ENCODE data around the gene C1orf52.

The C1orf52 gene

GRCh38 chr1:85259118-85259911 is at the start of gene C1orf52:
TSS of gene C1orf52 (minus strand) at chr1:85259662. CDS start at chr1:85259633, 29 bp downstream.
- DNase-seq: peak; percentile 95

DNA sequence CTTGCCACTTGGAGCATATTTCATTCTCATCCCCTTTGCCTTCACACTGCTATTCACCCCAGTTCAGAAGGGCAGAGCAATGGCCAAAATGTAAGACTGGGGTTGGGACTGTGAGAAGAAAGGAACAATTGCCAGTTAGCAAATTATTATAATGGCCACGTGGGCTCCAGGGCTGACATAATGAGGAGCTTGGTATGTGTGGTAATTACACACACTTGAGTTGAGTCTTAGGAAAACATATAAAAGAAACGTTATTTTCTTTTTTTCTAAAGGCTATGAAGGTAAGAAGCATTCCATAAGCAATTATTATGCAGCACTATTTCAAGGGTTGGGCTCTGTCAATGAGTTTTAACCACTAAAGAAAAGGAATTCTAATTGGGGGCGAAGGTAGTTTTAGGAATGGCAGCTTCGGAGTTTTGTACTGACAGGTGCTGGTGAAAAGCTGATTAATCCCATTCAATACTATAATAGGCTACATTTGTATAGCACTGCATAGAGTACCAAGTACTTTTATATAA is 49.4 kb upstream of the C1orf52 start:
- no peak for DNase-seq

GRCh38 chr1:85307987-85308832 is 48.7 kb upstream of the C1orf52 start:
- peak; percentile 51 to 52 for DNase-seq

GRCh38 chr1:85306236-85306635 is 46.8 kb upstream of the C1orf52 start:
- no peak for DNase-seq

DNA sequence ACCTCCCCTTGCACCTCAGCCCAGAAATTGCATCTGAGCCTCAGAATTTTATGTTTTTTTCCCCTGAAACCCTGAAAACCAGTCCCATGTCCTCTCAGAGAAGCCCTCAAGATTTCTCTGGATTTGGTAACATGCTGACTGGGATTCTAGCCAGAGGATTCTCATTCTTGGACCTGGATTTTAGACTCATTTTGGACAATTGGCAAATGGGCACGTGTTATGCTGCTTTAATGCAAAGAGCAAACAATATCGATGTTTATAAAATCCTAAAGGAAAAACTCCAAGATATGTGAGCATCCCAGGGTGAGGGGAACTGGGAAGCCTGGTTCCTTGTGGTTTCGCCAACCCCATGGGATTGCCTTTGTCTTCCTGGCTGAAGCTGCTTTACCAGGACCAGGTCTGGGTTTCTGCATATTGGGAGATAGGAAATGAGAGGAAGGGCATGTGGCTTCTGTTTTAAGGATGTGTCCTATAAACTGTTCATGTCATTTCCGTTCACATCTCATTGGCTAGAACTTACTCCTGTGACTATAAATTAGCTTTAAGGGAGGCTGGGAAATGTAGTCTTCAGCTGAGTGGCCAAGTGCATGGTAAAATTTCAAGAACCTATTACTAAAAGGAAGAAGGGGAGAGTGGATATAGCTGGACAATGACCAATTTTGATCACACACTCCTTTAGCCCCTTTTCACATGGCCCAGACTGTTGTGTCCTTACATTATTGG is 44.1 kb upstream of the C1orf52 start:
- DNase-seq: no peak

GRCh38 chr1:85300140-85300539 is 40.7 kb upstream of the C1orf52 start:
- no peak for DNase-seq

DNA sequence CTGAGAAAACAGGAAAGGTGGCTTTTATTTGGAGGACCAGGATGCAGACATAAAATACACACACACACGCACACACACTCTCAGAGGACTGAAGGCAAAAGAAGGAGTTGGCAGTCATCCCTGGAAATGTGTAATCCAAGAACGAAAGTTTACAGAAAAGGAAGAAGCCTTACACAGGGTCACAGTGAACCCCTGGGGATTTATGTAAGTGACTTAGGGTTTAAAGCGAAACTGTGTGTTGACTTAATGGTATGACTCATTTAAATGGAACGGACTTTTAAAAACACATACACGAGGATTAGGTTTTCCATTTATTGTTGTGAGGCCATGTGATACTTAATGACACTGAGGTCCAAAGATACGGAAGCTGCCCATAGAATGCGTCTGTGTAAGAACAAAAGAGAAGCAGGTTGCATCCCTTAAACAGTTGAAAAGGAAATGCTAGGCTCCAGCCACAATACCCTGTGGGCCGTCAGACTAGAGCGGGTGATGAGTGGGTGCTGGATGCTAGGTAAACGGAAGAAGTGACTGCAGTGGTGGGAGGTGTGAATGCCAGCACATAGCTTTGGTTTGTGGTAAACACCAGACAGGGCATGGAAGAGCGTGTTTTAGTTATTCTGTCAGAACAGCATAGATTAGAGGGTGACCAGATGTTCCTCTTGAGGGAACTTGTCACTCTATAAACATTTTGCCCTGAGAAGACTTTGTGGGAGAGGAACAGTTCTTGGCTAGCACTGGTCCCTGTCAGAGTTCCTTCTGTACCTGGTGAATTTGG is 38.6 kb upstream of the C1orf52 start:
- peak; percentile 56 to 66 for DNase-seq

DNA sequence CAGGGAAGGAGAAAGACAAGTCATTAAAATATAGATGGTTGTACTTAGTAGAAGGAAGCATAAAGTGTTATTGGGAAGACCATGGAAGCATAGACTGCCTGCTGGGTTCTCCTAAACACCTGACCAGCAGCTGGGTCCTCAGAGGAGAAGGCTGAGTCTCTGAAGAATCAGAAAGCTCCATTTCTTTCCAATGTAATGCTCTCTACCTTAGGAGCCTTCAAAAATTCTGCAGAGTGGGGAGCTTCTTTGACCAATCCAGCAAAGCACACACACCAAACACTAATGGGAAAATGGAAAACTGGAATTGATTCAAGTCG is 38.0 kb upstream of the C1orf52 start:
- no peak for DNase-seq

DNA sequence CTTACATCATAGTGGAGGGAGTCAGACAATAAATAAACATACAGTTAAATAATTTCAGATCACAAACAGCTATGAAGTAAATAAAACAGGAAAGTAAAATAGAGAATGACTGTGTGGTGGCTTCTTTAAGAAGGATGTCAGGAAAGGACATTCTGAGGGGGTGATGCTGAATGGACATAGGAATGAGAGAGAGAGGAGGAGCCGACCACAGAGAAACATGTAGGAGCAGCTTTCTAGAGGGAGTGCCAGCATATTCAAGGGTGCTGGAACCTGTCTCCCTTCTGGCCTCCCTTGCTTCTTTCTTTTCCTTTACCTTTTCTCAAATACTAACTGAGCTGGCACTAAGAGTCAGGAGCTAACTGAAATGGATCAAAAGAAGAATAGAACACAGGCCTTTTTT is 37.5 kb upstream of the C1orf52 start:
- no peak for DNase-seq

DNA sequence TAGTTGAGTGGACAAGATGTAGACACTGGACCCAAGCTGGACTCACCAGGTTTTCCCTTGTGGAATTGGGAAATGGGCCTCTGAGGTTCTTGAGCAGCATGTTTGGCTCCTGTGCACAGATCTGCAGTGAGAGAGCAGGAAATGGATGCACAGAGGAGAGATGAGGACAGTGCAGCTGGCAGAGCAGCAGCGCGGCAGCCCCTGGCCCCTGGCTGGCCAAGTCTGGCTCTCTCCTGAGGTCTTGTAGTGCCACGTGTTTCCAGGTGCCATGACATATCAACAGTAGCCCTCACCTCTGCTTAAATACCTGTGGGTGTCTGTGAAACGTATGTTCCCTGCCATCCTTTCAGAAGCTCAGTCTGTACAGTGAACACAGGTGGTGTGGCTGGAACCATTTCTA is 36.2 kb upstream of the C1orf52 start:
- no peak for DNase-seq

GRCh38 chr1:85295006-85295431 is 35.6 kb upstream of the C1orf52 start:
- no peak for DNase-seq

DNA sequence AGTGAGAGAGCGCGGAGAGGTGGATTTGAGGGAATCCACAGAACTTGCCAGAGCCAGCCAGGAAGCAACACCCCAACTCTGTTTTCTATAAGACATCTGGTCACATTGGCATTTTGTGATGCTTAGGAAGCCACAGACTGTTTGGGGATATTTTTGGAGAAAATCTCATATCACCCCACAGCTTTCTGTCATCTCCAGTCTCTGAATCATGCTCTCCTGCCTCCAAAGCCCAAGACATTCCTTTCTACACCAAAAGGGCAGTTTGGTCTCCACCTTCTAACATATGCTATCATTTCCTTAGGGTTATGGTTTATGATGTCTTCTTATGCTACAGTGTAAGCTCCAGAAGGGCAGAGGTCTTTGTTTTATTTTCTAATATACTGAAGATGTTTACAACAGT is 31.4 kb upstream of the C1orf52 start:
- no peak for DNase-seq

DNA sequence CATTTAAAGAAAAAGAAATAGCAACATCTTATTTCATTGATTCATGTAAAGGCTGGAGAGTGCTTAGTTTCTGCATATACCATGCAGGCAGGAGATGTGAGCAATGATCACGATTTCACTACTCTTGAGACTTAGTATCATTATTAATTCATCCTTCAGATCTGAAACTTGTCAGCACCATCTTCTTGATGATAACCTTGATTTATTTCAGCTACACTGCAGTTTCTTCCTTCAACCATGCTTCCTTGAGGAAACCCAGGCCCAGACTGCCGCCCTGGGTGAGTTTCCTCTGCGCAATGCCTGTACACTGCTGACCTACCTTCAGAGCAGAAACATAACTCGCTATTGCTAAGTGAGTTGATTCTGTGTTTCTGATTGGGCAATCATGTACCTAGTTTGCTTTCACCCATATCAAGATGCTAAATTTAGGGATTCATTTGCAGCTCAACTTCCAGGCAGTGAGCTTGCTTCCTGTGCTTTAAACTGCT is 30.4 kb upstream of the C1orf52 start:
- no peak for DNase-seq

GRCh38 chr1:85289207-85289847 is 29.9 kb upstream of the C1orf52 start:
- no peak for DNase-seq

- DNase-seq: no peak
Measured at GRCh38 chr1:85284202-85284601, 24.7 kb upstream of the C1orf52 start.

DNA sequence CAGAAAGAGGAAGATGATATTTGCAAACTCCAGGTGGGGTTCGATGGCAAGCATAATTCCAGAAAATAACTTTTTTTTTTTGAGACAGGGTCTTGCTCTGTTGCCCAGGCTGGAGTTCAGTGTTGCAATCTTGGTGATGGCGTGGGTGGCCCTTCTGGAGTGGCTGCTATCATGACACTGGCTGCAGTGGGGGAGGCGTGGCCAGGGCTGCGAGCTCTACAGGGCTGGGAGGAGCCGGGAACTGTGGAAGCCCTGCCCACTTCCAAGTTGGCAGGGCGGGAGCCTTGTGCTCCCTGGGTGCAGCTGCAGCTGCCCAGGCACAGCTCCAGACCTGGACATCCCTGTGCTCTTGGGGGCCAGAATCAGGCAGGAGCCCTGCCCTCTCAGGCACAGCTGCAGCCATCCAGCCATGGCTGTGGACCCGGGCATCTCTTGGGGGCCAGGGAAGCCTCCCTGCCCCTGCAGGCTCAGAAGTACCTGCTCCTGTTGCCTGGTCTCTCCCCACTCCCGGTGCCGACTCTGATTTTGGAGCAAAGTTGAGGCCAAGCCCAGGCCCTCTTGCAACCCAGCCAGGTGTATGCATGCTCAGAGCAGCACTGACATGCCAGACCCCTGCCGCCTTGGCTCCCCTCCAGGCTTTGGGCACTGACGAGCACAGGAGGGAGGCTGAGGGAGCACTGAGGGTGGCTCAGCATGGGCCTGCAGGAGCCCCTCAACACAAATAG is 24.2 kb upstream of the C1orf52 start:
- no peak for DNase-seq

- DNase-seq: no peak
Measured at GRCh38 chr1:85282424-85282823, 23.0 kb upstream of the C1orf52 start.

DNA sequence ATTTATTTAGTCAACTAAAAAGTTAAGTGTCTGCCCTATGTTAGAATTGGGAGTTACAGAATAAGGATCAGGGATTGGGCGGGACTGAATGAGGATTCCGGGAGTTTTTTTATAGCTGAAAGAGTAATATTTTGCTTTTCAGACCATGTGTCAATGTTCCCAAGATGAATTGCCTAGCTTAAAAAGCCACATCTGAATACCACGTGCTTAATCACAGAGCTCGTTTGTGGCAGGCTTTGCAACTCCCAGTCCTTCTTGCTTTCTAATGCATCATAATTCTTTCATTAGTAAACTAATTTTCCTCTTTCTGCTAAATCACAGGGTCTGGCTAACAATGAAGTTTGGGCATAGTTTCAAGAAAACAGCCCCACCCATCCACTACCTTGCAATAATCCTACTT is 21.2 kb upstream of the C1orf52 start:
- DNase-seq: no peak

- DNase-seq: no peak
Measured at GRCh38 chr1:85279458-85280080, 20.1 kb upstream of the C1orf52 start.

GRCh38 chr1:85278853-85279314 is 19.4 kb upstream of the C1orf52 start:
- peak; percentile 30 to 41 for DNase-seq
